Gastrocnemius medialis (tissue), 4 donors: ENCODE results near the gene MED14. TPM values are rescaled to one million over a fixed set of nuclear protein-coding genes. Genes with fewer than 3 reads are reported as not detected.

Experiments
- ATAC-seq, 2 donors: fragments of 150-250 bp; one replicate each; pipeline ENCODE4 v1.9.1; 2016
- DNase-seq, 2 donors: peaks; one replicate each; pipeline ENCODE4 v3.0.0-alpha.2; 2019
- H3K27ac ChIP-seq, 4 donors: fragments of 200-600 bp; sonication (generic); 1 replicate in 1 of 4; 2 replicates in 3 of 4; pipeline ENCODE4 v1.5.1; 2016 to 2018; ENCODE audit warnings: mild to moderate bottlenecking in 2 of 4, moderate library complexity in 1 of 4
- H3K27me3 ChIP-seq, 3 donors: fragments of 200-600 bp; sonication (generic) in 2 of 3; 1 replicate in 1 of 3; 2 replicates in 2 of 3; pipeline versions ENCODE4 v1.5.1 to v1.6.0; 2016 to 2019; ENCODE audit warnings: mild to moderate bottlenecking in 1 of 3, moderate library complexity in 1 of 3
- H3K36me3 ChIP-seq, 2 donors: fragments of 200-600 bp; sonication (generic) in 1 of 2; one replicate each; pipeline ENCODE4 v1.5.1; 2017 to 2018
- H3K4me1 ChIP-seq, 2 donors: fragments of 200-600 bp; sonication (generic) in 1 of 2; one replicate each; pipeline ENCODE4 v1.5.1; 2016 to 2017; ENCODE audit warnings: mild to moderate bottlenecking in 2 of 2
- H3K4me3 ChIP-seq, 4 donors: fragments of 200-600 bp; sonication (generic) in 3 of 4; 1 replicate in 1 of 4; 2 replicates in 3 of 4; pipeline ENCODE4 v1.5.1; 2016 to 2019; ENCODE audit warnings: mild to moderate bottlenecking in 2 of 4
- H3K9me3 ChIP-seq, 3 donors: fragments of 200-600 bp; sonication (generic) in 2 of 3; 1 replicate in 1 of 3; 2 replicates in 2 of 3; pipeline ENCODE4 v1.5.1; 2016 to 2019
- CTCF ChIP-seq, 5 experiments: fragments of 450-650 bp in 3 of 5; fragments of 200-600 bp in 2 of 5; sonication (generic) in 2 of 5; IDR thresholded peaks in 4 of 5; conservative IDR thresholded peaks in 1 of 5; 1 replicate in 4 of 5; 2 replicates in 1 of 5; pipeline ENCODE4 v1.5.1; 2016 to 2019; ENCODE audit warnings: antibody characterized with exemption in 5 of 5, mild to moderate bottlenecking in 3 of 5, moderate library complexity in 3 of 5
- POLR2A ChIP-seq, 2 donors: fragments of 450-650 bp; IDR thresholded peaks; one replicate each; pipeline ENCODE4 v1.6.1; 2017; ENCODE audit warnings: antibody characterized with exemption in 2 of 2, mild to moderate bottlenecking in 2 of 2, moderate library complexity in 2 of 2
- in situ Hi-C, 4 donors: fragments of 200-750 bp; cut with MboI; loops; one replicate each; pipeline versions ENCODE4 v1.15.0 to v1.8.0; 2017; ENCODE audit warnings: low sequenced_read_pairs in 4 of 4
- intact Hi-C: fragments of 100-400 bp; cut with DNase I; formaldehyde crosslinking; loops from one replicate; pipeline ENCODE4 v1.15.1; 2023; ENCODE audit warnings: low total_unique reads
- total RNA-seq, 4 donors: library from RNA; depleted of rRNA; stranded (reverse); fragments of >200 nt; gene quantifications; one replicate each; pipeline versions ENCODE4 v1.1.0 to v1.2.3, GENCODE V29; 2016

Gene MED14
- total RNA-seq, 4 donors from 2014 or later: 19.8 to 27.0 (median 24.0) TPM

- Histone ChIP-seq H3K27me3 (no peaks in the 10 kb centered on the region), H3K27ac (peak overlapping the region in 3 of 4 donors; percentile 20 to 48 (median 30)), H3K4me3 (no peak overlapping the region), H3K4me1 (peaks cover 6 to 7% of the 10 kb centered on the region in 2 donors), H3K9me3 (no peaks in the 10 kb centered on the region), H3K36me3 (peaks cover 0 to 10% of the 10 kb centered on the region in 2 donors)
- DNase-seq: no peak
- no peak for ATAC-seq
- in situ Hi-C loops (loop anchor here (5.0 to 25.0 kb wide), 6 partner anchors 91 to 601 kb away; no protein-coding TSS in a partner anchor), intact Hi-C loops (loop anchor here (5.0 kb wide), 1 partner anchor 599 kb away; no protein-coding TSS in a partner anchor)
- TF ChIP-seq POLR2A (IDR thresholded peaks at IDR 0.05): no peak
- no peak for TF ChIP-seq CTCF (IDR thresholded peaks at IDR 0.05 in 4 of 5, conservative IDR thresholded peaks at IDR 0.05 in 1 of 5)
These were observed 81.8 kb downstream of the MED14 start for GRCh38 chrX:40653535-40653934.

GRCh38 chrX:40652664-40653063, 82.7 kb downstream of the MED14 start:
- in situ Hi-C loops: loop anchor here (5.0 to 25.0 kb wide), 6 partner anchors 92 to 602 kb away; no protein-coding TSS in a partner anchor
- H3K4me3 ChIP-seq: no peak overlapping the region
- peaks cover 0 to 5% of the 10 kb centered on the region in 2 donors for H3K36me3 ChIP-seq
- intact Hi-C loops: loop anchor here (5.0 kb wide), 1 partner anchor 600 kb away; no protein-coding TSS in a partner anchor
- peak overlapping the region in 2 of 4 donors; percentile 20 to 48 for H3K27ac ChIP-seq
- no peak for ATAC-seq
- no peak for DNase-seq
- no peaks in the 10 kb centered on the region for H3K27me3 ChIP-seq
- TF ChIP-seq POLR2A (IDR thresholded peaks at IDR 0.05) (no peak), CTCF (IDR thresholded peaks at IDR 0.05 in 4 of 5, conservative IDR thresholded peaks at IDR 0.05 in 1 of 5) (no peak)
- H3K9me3 ChIP-seq: no peaks in the 10 kb centered on the region
- peaks cover 7 to 10% of the 10 kb centered on the region in 2 donors for H3K4me1 ChIP-seq

- peak overlapping the region; percentile 22 to 57 (median 40) for H3K27ac ChIP-seq
- in situ Hi-C loops (loop anchor here (5.0 to 25.0 kb wide), 6 partner anchors 93 to 603 kb away; no protein-coding TSS in a partner anchor), intact Hi-C loops (loop anchor here (1.0 to 5.0 kb wide), 2 partner anchors 143 to 601 kb away; no protein-coding TSS in a partner anchor)
- ATAC-seq: no peak
- TF ChIP-seq CTCF (IDR thresholded peaks at IDR 0.05 in 4 of 5, conservative IDR thresholded peaks at IDR 0.05 in 1 of 5) (peak; percentile 71 to 91 (median 82)), POLR2A (IDR thresholded peaks at IDR 0.05) (no peak)
- H3K4me3 ChIP-seq: no peak overlapping the region
- no peaks in the 10 kb centered on the region for H3K9me3 ChIP-seq
- no peaks in the 10 kb centered on the region for H3K36me3 ChIP-seq
- H3K27me3 ChIP-seq: no peaks in the 10 kb centered on the region
- H3K4me1 ChIP-seq: peaks cover 7 to 10% of the 10 kb centered on the region in 2 donors
- peak in 1 of 2 donors; percentile 47 for DNase-seq
These were observed 83.6 kb downstream of the MED14 start for GRCh38 chrX:40651620-40652223.

- Histone ChIP-seq H3K36me3 (no peaks in the 10 kb centered on the region), H3K9me3 (no peaks in the 10 kb centered on the region), H3K4me1 (peaks cover 14 to 17% of the 10 kb centered on the region in 2 donors), H3K4me3 (peak within 1 kb of the TSS; percentile 67 to 75 (median 73)), H3K27ac (peak within 1 kb of the TSS; percentile 79 to 91 (median 84)), H3K27me3 (no peaks in the 10 kb centered on the region)
- intact Hi-C loops: loop anchor here (1.0 to 10.0 kb wide), 7 partner anchors 65 to 687 kb away; partner anchors contain the start of genes ATP6AP2, DDX3X and MED14
- DNase-seq (peak; percentile 72 to 89), ATAC-seq (peak; percentile 81 to 86)
- in situ Hi-C loops: loop anchor here in 1 of 4 donors (10.0 kb wide), 2 partner anchors 467 to 687 kb away; partner anchors contain the start of gene DDX3X
- TF ChIP-seq CTCF (IDR thresholded peaks at IDR 0.05 in 4 of 5, conservative IDR thresholded peaks at IDR 0.05 in 1 of 5): no peak
- TF ChIP-seq POLR2A (IDR thresholded peaks at IDR 0.05): peak; percentile 63 to 68
These were observed 87.8 kb downstream of the MED14 start, which contains the start of gene CXorf38 for GRCh38 chrX:40647307-40648197. CXorf38 (minus strand) TSS chrX:40647561; CDS start chrX:40647520, 41 bp downstream.
